Panc1 (cell line): ENCODE data around the gene BRD3.

Experiments used
- POLR2AphosphoS5 ChIP-seq: IDR thresholded peaks from 2 replicates; pipeline ENCODE4 v1.6.1; 2012; ENCODE audit warnings: mild to moderate bottlenecking, low read depth, low read length, moderate library complexity
- SIN3A ChIP-seq: IDR thresholded peaks from 2 replicates; pipeline ENCODE4 v1.6.1; 2012; ENCODE audit warnings: low read depth, mild to moderate bottlenecking, low read length, moderate library complexity, borderline replicate concordance; ENCODE audit not compliant: insufficient read depth
- TCF7L2 ChIP-seq: IDR thresholded peaks from 2 replicates; pipeline ENCODE4 v1.6.1; 2011; ENCODE audit warnings: mild to moderate bottlenecking, low read depth, low read length, inconsistent platforms
- TF ChIP-seq, protein P1 (sequence below): fragments of 450-650 bp; IDR thresholded peaks from 2 replicates; pipeline ENCODE4 v1.5.1; 2017; ENCODE audit warnings: mild to moderate bottlenecking
- TF ChIP-seq, protein P2 (sequence below), 2 experiments: IDR thresholded peaks; 2 replicates each; pipeline ENCODE4 v1.6.1; 2011 to 2012; ENCODE audit warnings: low read depth in 2 of 2, control low read depth in 1 of 2, low read length in 1 of 2, mild to moderate bottlenecking in 1 of 2, moderate library complexity in 1 of 2; ENCODE audit not compliant: insufficient read depth in 1 of 2

DNA sequence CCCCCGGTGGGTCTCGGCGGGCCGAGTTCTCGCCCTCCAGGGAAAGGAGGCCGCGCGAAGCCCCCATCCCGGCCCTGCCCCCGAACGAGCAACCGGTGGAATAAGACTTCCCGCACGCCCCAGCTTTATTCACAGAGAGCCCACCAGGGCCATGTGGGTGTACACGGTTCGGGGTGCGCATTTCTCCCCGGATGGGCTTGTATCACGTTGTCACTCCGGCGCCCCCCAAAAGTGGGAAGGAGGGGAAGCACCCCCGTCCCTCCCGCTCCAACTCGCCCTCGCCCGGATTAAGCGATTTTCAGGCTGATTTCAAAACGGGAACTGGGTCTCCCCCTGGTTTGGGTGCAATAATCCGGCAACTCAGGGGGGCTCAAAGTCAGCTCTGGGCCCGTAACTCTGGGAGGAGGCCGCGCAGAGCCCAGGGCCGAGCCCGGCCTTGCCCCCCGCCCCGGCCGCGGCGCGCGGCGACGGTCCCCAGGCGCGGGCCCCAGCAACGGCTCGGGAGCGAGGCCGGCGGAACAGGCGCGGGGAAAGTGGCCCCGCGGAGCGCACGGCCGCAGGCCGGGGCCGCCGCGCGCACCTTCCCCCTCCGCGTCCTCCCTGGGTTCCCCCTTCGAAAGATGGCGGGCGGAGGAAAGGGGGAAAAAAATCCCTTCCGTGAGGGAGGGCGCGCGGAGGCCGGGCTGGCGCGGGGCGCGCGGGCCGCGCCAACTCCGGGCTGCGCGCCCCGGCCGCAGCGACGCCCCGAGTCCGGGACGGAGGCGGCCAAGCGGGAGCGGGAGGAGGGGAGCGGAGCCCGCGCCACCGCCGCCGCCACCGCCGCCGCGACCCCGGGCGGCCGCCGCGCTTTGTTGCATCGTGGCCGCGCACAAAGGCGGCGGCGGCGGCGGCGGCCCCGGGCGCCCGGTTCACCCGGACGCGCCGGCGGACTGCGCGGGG is 644 bp downstream of the BRD3 start:
- TF ChIP-seq, protein P1, sequence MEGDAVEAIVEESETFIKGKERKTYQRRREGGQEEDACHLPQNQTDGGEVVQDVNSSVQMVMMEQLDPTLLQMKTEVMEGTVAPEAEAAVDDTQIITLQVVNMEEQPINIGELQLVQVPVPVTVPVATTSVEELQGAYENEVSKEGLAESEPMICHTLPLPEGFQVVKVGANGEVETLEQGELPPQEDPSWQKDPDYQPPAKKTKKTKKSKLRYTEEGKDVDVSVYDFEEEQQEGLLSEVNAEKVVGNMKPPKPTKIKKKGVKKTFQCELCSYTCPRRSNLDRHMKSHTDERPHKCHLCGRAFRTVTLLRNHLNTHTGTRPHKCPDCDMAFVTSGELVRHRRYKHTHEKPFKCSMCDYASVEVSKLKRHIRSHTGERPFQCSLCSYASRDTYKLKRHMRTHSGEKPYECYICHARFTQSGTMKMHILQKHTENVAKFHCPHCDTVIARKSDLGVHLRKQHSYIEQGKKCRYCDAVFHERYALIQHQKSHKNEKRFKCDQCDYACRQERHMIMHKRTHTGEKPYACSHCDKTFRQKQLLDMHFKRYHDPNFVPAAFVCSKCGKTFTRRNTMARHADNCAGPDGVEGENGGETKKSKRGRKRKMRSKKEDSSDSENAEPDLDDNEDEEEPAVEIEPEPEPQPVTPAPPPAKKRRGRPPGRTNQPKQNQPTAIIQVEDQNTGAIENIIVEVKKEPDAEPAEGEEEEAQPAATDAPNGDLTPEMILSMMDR: no peak
- TF ChIP-seq POLR2AphosphoS5 (no peak), SIN3A (no peak), TCF7L2 (no peak)
- TF ChIP-seq, protein P2, sequence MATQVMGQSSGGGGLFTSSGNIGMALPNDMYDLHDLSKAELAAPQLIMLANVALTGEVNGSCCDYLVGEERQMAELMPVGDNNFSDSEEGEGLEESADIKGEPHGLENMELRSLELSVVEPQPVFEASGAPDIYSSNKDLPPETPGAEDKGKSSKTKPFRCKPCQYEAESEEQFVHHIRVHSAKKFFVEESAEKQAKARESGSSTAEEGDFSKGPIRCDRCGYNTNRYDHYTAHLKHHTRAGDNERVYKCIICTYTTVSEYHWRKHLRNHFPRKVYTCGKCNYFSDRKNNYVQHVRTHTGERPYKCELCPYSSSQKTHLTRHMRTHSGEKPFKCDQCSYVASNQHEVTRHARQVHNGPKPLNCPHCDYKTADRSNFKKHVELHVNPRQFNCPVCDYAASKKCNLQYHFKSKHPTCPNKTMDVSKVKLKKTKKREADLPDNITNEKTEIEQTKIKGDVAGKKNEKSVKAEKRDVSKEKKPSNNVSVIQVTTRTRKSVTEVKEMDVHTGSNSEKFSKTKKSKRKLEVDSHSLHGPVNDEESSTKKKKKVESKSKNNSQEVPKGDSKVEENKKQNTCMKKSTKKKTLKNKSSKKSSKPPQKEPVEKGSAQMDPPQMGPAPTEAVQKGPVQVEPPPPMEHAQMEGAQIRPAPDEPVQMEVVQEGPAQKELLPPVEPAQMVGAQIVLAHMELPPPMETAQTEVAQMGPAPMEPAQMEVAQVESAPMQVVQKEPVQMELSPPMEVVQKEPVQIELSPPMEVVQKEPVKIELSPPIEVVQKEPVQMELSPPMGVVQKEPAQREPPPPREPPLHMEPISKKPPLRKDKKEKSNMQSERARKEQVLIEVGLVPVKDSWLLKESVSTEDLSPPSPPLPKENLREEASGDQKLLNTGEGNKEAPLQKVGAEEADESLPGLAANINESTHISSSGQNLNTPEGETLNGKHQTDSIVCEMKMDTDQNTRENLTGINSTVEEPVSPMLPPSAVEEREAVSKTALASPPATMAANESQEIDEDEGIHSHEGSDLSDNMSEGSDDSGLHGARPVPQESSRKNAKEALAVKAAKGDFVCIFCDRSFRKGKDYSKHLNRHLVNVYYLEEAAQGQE (IDR thresholded peaks at IDR 0.05; ENCODE audit: insufficient read depth in 1 of 2, low read depth in 2 of 2, low read length in 1 of 2): no peak
